Endothelial cell of umbilical vein (primary cell): ENCODE measurements around the gene OSBP2. TPM values are rescaled to one million over a fixed set of nuclear protein-coding genes. Genes with fewer than 3 reads are reported as not detected.

ENCODE experiments used
- BruUV-seq: library from RNA; stranded (reverse); fragments of 400-500 nt; replicated peaks from 2 replicates; lab custom pipeline; 2021; lab: Mats Ljungman, UMichigan
- CTCF ChIA-PET: fragments of 300-600, 350-600 bp; sonication (Branson Sonifier 250); formaldehyde crosslinking; loops from one replicate; lab custom pipeline; 2021; ENCODE audit warnings: antibody characterized with exemption, inconsistent platforms; lab: Charles Lee
- POLR2A ChIA-PET: fragments of 300-600, 350-600 bp; sonication (Branson Sonifier 250); formaldehyde crosslinking; loops from one replicate; lab custom pipeline; 2021; ENCODE audit warnings: antibody characterized with exemption, inconsistent platforms; lab: Charles Lee
- DNase-seq: peaks from one replicate; pipeline ENCODE4 v3.0.0-alpha.2; 2011; ENCODE audit warnings: low read depth, low spot score
- FAIRE-seq: peaks from 2 replicates; lab custom pipeline; 2011; peaks lifted over from hg19 to GRCh38; lab: Jason Lieb, UNC
- H2AFZ ChIP-seq: 2 replicates; pipeline ENCODE4 v1.6.0; 2012; ENCODE audit warnings: low read depth, low read length, control low read depth, inconsistent platforms
- H3K27ac ChIP-seq: 2 replicates; pipeline ENCODE4 v1.5.1; 2011; ENCODE audit warnings: low read depth, mild to moderate bottlenecking, control low read depth, low read length, moderate library complexity; ENCODE audit not compliant: insufficient read depth
- H3K27me3 ChIP-seq, 2 experiments: 2 replicates each; pipeline versions ENCODE4 v1.6.0 to v1.6.1; 2011; ENCODE audit warnings: low read length in 2 of 2, mixed read lengths in 1 of 2; ENCODE audit not compliant: control insufficient read depth in 2 of 2, insufficient read depth in 2 of 2
- H3K36me3 ChIP-seq, 2 experiments: 2 replicates in 1 of 2; 3 replicates in 1 of 2; pipeline ENCODE4 v1.5.1; 2011; ENCODE audit warnings: low read length in 2 of 2, mild to moderate bottlenecking in 1 of 2, moderate library complexity in 1 of 2; ENCODE audit not compliant: control insufficient read depth in 2 of 2, insufficient read depth in 2 of 2; ENCODE audit errors: extremely low read depth in 1 of 2
- H3K4me1 ChIP-seq: 3 replicates; pipeline ENCODE4 v1.5.1; 2011; ENCODE audit warnings: mild to moderate bottlenecking, low read length; ENCODE audit not compliant: control insufficient read depth, insufficient read depth; ENCODE audit errors: extremely low read depth
- H3K4me2 ChIP-seq: 2 replicates; pipeline ENCODE4 v1.6.1; 2011; ENCODE audit warnings: low read length, control low read depth, mixed read lengths; ENCODE audit not compliant: insufficient read depth
- H3K4me3 ChIP-seq, 3 experiments: fragments of 200-600 bp in 1 of 3; sonication (generic), shearing (Covaris generic) in 1 of 3; replicated peaks in 1 of 3; 2 replicates each; pipeline ENCODE4 v1.5.1; 2011 to 2016; ENCODE audit warnings: control low read depth in 3 of 3, low read length in 3 of 3, mild to moderate bottlenecking in 2 of 3, inconsistent platforms in 1 of 3, low read depth in 1 of 3, moderate library complexity in 1 of 3; ENCODE audit not compliant: insufficient read depth in 1 of 3
- H3K79me2 ChIP-seq: 2 replicates; pipeline ENCODE4 v1.6.0; 2012; ENCODE audit warnings: low read length, inconsistent platforms; ENCODE audit not compliant: control insufficient read depth, insufficient read depth
- H3K9ac ChIP-seq: replicated peaks from 2 replicates; pipeline ENCODE3; 2011; ENCODE audit warnings: low read length, control low read depth; ENCODE audit not compliant: insufficient read depth; ENCODE audit errors: extremely low read depth
- H3K9me1 ChIP-seq: replicated peaks from 3 replicates; pipeline ENCODE4 v1.6.0; 2011; ENCODE audit warnings: mild to moderate bottlenecking, low read length; ENCODE audit not compliant: control insufficient read depth, insufficient read depth; ENCODE audit errors: extremely low read depth
- H3K9me3 ChIP-seq: replicated peaks from 2 replicates; pipeline ENCODE4 v1.5.1; 2012; ENCODE audit warnings: low read length, inconsistent platforms; ENCODE audit not compliant: control insufficient read depth, insufficient read depth
- H4K20me1 ChIP-seq: replicated peaks from 2 replicates; pipeline ENCODE3; 2011; ENCODE audit warnings: mild to moderate bottlenecking, low read length; ENCODE audit not compliant: control insufficient read depth, insufficient read depth; ENCODE audit errors: extremely low read depth
- EZH2 ChIP-seq: IDR thresholded peaks from 2 replicates; pipeline ENCODE4 v1.6.1; 2012; ENCODE audit warnings: borderline replicate concordance, low read depth, mild to moderate bottlenecking, moderate library complexity, low read length, inconsistent platforms; ENCODE audit not compliant: severe bottlenecking
- FOS ChIP-seq: IDR thresholded peaks from 2 replicates; pipeline ENCODE4 v1.6.1; 2011; ENCODE audit warnings: mild to moderate bottlenecking, low read length, moderate library complexity, borderline replicate concordance; ENCODE audit not compliant: insufficient read depth
- GATA2 ChIP-seq: IDR thresholded peaks from 2 replicates; pipeline ENCODE4 v1.7.0; 2011; ENCODE audit warnings: low read depth, mild to moderate bottlenecking, moderate library complexity, mixed read lengths, low read length; ENCODE audit not compliant: insufficient read length, insufficient read depth
- MYC ChIP-seq: IDR thresholded peaks from one replicate; pipeline ENCODE4 v1.6.1; 2011; ENCODE audit warnings: mild to moderate bottlenecking, low read depth, low read length
- dilution Hi-C: fragments of 300-500 bp; cut with MboI; formaldehyde crosslinking; loops from one replicate; pipeline ENCODE4 v1.15.0; 2019; ENCODE audit warnings: low sequenced_read_pairs; ENCODE audit not compliant: extremely low pct_ligation_motif_present
- intact Hi-C: fragments of 100-400 bp; cut with micrococcal nuclease; formaldehyde crosslinking; loops from one replicate; pipeline ENCODE4 v1.10.0; 2022
- polyA plus RNA-seq, 4 experiments: library from polyadenylated mRNA; depleted of rRNA in 3 of 4; stranded (reverse) in 3 of 4; unstranded in 1 of 4; fragments of >200 nt; gene quantifications; 2 replicates each; pipeline versions ENCODE4 v1.2.1 to v1.2.3, GENCODE V29; 2011 to 2012; ENCODE audit warnings: missing spikeins in 1 of 4
- total RNA-seq: library from RNA; stranded (reverse); gene quantifications from 2 replicates; pipeline ENCODE4 v1.2.3, GENCODE V29; 2021
- TF ChIP-seq, protein P1 (sequence below): IDR thresholded peaks from 2 replicates; pipeline ENCODE4 v1.6.1; 2011; ENCODE audit not compliant: insufficient read depth, insufficient read length

The OSBP2 gene
- total and polyA plus RNA-seq, 2 donors (not counting 3 experiments of a cell fraction or from before 2014, with no cell fraction given) = 4.1 to 7.5 TPM

DNA sequence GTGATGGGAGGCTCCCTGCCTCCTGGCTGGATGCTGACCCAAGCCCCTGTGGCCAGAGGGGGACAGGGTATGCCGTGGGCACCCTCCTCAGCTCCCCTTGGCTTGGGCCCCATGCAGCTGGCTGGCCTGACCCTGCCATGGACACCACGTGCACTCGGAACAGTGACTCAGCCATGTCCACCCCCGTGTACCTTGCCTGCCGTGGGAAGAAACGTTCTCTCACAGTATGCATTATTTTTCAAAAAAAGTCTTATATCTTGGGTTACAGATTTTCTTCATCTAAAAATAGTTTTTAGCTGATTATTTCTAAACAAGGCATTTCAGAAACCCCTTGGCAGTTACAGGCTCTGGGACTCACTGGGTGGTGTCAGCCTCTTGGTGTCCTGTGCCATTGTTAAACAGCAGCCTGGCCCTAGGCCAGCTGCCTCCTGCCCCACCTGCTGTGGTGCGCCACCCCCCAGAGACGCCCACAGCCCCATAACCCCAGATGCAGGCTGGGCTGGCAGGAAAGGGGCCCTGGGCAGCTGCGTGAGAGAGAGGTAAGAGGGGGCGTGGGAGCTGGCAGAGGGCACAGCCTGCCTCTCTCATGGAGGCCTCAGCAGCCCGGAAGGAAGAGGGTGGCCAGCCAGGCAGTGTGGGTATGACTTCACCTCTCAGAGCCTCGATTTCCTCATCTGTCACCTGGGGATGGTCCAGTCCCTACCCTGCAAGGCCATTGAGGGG lies 174.2 kb downstream of the OSBP2 start:
- Histone ChIP-seq H3K9me1 (no peaks in the 10 kb centered on the region), H3K27me3 (no peaks in the 10 kb centered on the region), H3K4me1 (peaks cover 14% of the 10 kb centered on the region), H3K4me2 (no peak overlapping the region), H4K20me1 (no peaks in the 10 kb centered on the region), H3K9me3 (no peaks in the 10 kb centered on the region), H3K79me2 (no peaks in the 10 kb centered on the region), H3K4me3 (no peak overlapping the region), H3K9ac (no peak overlapping the region), H3K36me3 (no peaks in the 10 kb centered on the region), H3K27ac (no peak overlapping the region), H2AFZ (no peak overlapping the region)
- CTCF ChIA-PET = interaction anchor here (0.7 to 2.0 kb wide), 3 partner anchors 22 to 106 kb away, joined by 3 to 13 read pairs (median 8); no protein-coding TSS in a partner anchor
- POLR2A ChIA-PET = no interaction called here
- dilution Hi-C loops (no loop called here), intact Hi-C loops (loop anchor here (2.0 kb wide), 1 partner anchor 66 kb away; no protein-coding TSS in a partner anchor)
- no peak for FAIRE-seq
- TF ChIP-seq MYC (no peak), GATA2 (no peak), EZH2 (no peak)
- TF ChIP-seq, protein P1, sequence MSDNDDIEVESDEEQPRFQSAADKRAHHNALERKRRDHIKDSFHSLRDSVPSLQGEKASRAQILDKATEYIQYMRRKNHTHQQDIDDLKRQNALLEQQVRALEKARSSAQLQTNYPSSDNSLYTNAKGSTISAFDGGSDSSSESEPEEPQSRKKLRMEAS = peak; percentile 13
- BruUV-seq = no TSS peak
- peak; percentile 64 for DNase-seq

DNA sequence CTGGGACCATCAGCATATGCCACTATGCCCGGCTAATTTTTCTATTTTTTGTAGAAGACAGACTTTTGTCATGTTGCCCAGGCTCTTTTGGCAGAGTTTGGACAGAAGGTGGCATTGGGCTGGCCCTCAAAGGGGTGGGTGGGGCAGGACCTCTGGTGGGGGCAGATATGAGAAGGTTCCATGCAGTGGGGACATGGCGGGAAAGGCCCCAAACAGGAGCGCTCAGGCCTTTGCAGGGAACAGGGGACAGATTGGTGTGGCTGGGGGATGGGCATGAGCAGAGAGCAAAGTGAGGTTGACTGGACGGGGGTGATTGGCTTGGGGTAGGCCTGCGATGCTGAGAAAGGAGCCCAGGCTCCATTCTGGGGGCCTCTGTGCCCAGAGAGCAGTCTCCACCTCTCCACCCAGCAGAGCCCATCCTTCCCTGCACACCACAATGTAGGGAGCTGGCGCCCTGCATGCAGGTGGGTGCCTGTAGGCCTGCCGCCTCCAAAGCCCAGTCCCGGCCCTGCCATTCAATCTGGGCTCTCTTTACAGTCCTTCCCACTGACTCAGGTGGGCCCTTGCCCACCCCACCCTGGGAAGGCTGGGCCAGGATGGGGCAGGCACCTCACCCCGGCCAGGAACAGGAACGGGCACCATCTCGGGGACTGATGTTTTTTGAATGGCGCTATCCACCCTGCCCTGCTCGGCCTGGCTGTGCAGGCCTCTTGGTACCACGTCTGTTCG lies 175.2 kb downstream of the OSBP2 start:
- H3K27ac ChIP-seq = no peak overlapping the region
- no peak overlapping the region for H3K4me2 ChIP-seq
- ChIA-PET CTCF (interaction anchor here (0.9 to 2.6 kb wide), 4 partner anchors 17 to 107 kb away, joined by 4 to 13 read pairs (median 6); no protein-coding TSS in a partner anchor), POLR2A (no interaction called here)
- no peaks in the 10 kb centered on the region for H3K9me3 ChIP-seq
- TF ChIP-seq GATA2 (no peak), MYC (no peak), FOS (no peak)
- no peak overlapping the region for H3K4me3 ChIP-seq
- FAIRE-seq (no peak), DNase-seq (no peak)
- dilution Hi-C loops (no loop called here), intact Hi-C loops (loop anchor here (2.0 kb wide), 1 partner anchor 67 kb away; no protein-coding TSS in a partner anchor)
- H3K36me3 ChIP-seq = no peaks in the 10 kb centered on the region
- no TSS peak for BruUV-seq
- no peaks in the 10 kb centered on the region for H3K79me2 ChIP-seq
- H3K27me3 ChIP-seq = no peaks in the 10 kb centered on the region
- H3K9me1 ChIP-seq = no peaks in the 10 kb centered on the region
- no peaks in the 10 kb centered on the region for H4K20me1 ChIP-seq
- no peak overlapping the region for H2AFZ ChIP-seq
- peaks cover 14% of the 10 kb centered on the region for H3K4me1 ChIP-seq
- no peak overlapping the region for H3K9ac ChIP-seq
